OCI-LY3 (cell line): ENCODE measurements around the gene MAMDC2.

Experiments
- H2AFZ ChIP-seq: fragments of 200-600, 300-600 bp; shearing (Covaris generic); 2 replicates; pipeline ENCODE4 v1.6.0; 2014; ENCODE audit warnings: antibody characterized with exemption, low read depth, low read length
- H3K27ac ChIP-seq: fragments of 200-600, 300-600 bp; sonication (generic); 2 replicates; pipeline ENCODE4 v1.5.1; 2014; ENCODE audit warnings: mild to moderate bottlenecking, low read length, moderate library complexity, mixed read lengths
- H3K27me3 ChIP-seq: fragments of 200-600, 300-600 bp; sonication (generic); 2 replicates; pipeline ENCODE4 v1.6.1; 2014; ENCODE audit warnings: low read depth, low read length, mixed read lengths
- H3K36me3 ChIP-seq: fragments of 200-600, 300-600 bp; sonication (generic); replicated peaks from 2 replicates; pipeline ENCODE3; 2014; ENCODE audit warnings: low read depth, low read length, mixed read lengths
- H3K4me1 ChIP-seq: fragments of 300-600, 200-600 bp; sonication (generic); 2 replicates; pipeline ENCODE4 v1.6.1; 2014; ENCODE audit warnings: low read length, mixed read lengths
- H3K4me2 ChIP-seq: fragments of 200-600, 300-600 bp; sonication (generic); 2 replicates; pipeline ENCODE4 v1.6.1; 2014; ENCODE audit warnings: low read length, mixed read lengths
- H3K4me3 ChIP-seq: fragments of 300-600, 200-600 bp; sonication (generic); 2 replicates; pipeline ENCODE4 v1.5.1; 2014; ENCODE audit warnings: antibody characterized with exemption, mild to moderate bottlenecking, low read length, moderate library complexity
- H3K79me2 ChIP-seq: fragments of 300-600, 200-600 bp; shearing (Covaris generic); 2 replicates; pipeline ENCODE4 v1.6.1; 2014; ENCODE audit warnings: mild to moderate bottlenecking, low read length, mixed read lengths
- H3K9ac ChIP-seq: fragments of 300-600, 200-600 bp; shearing (Covaris generic); 2 replicates; pipeline ENCODE4 v1.6.0; 2014; ENCODE audit warnings: mild to moderate bottlenecking, low read length, moderate library complexity
- H3K9me3 ChIP-seq: fragments of 200-600, 300-600 bp; shearing (Covaris generic); 2 replicates; pipeline ENCODE4 v1.6.1; 2014; ENCODE audit warnings: low read length, mixed read lengths; ENCODE audit not compliant: insufficient read depth
- H4K20me1 ChIP-seq: fragments of 200-600, 300-600 bp; sonication (generic); 2 replicates; pipeline ENCODE4 v1.6.1; 2016; ENCODE audit warnings: low read length, mixed read lengths; ENCODE audit not compliant: insufficient read depth
- EZH2phosphoT487 ChIP-seq: fragments of 200-600 bp; shearing (Covaris generic); IDR thresholded peaks from 2 replicates; pipeline ENCODE4 v1.6.1; 2018; ENCODE audit warnings: antibody characterized with exemption, mixed run types, low read depth
- TF ChIP-seq, protein P1 (sequence below): fragments of 200-600, 300-600 bp; sonication (generic); IDR thresholded peaks from 2 replicates; pipeline ENCODE4 v1.5.1; 2014; ENCODE audit warnings: antibody characterized with exemption, low read length, low read depth

MAMDC2 gene

DNA sequence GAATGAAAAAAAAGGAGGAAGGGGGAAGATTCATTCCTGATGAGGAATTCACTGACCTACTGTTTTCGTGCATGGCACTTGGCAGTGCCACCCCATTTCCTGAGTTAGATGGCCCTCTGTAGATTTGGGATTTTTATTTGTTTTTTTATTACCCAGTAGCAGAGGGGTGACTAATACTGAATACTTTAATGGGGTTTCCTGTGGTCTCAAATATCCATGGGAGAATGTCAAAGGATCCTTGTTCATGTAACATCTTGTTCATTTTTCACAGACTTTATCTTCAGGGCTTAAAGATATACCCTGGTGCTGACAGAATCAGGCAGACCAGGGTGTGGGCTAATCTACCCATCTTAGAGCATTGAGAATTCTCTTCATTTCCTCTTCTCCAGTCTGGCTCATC, 93.0 kb downstream of the MAMDC2 start:
- TF ChIP-seq, protein P1, sequence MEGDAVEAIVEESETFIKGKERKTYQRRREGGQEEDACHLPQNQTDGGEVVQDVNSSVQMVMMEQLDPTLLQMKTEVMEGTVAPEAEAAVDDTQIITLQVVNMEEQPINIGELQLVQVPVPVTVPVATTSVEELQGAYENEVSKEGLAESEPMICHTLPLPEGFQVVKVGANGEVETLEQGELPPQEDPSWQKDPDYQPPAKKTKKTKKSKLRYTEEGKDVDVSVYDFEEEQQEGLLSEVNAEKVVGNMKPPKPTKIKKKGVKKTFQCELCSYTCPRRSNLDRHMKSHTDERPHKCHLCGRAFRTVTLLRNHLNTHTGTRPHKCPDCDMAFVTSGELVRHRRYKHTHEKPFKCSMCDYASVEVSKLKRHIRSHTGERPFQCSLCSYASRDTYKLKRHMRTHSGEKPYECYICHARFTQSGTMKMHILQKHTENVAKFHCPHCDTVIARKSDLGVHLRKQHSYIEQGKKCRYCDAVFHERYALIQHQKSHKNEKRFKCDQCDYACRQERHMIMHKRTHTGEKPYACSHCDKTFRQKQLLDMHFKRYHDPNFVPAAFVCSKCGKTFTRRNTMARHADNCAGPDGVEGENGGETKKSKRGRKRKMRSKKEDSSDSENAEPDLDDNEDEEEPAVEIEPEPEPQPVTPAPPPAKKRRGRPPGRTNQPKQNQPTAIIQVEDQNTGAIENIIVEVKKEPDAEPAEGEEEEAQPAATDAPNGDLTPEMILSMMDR, result no peak
- no peak for TF ChIP-seq EZH2phosphoT487
- Histone ChIP-seq H3K9me3 (no peaks in the 10 kb centered on the region), H3K9ac (no peak overlapping the region), H3K36me3 (no peaks in the 10 kb centered on the region), H3K27ac (no peak overlapping the region), H3K4me1 (no peaks in the 10 kb centered on the region), H3K4me2 (no peak overlapping the region), H2AFZ (no peak overlapping the region), H3K4me3 (no peak overlapping the region), H4K20me1 (no peaks in the 10 kb centered on the region), H3K27me3 (peaks cover 11% of the 10 kb centered on the region), H3K79me2 (no peaks in the 10 kb centered on the region)

DNA sequence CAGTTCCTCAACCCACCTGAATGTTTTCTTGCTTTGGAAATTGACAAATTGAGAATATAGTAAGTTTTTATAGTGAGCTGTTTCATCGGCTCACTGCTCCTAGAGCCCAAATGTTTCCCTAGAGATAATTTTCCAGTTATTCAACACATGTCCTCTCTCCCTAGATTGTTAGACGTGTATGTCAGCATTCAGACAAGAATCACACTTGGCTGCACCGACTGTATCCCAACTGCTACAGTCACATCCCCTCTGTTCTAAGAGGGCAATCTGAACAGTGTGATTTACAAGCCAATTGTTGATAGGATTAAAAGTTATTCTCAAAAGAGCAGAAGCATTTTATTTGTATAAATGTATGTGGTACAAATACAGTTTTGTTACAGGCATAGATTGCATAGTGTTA, 93.9 kb downstream of the MAMDC2 start:
- Histone ChIP-seq H3K9me3 (no peaks in the 10 kb centered on the region), H4K20me1 (no peaks in the 10 kb centered on the region), H3K27me3 (peaks cover 11% of the 10 kb centered on the region), H3K4me2 (no peak overlapping the region), H2AFZ (no peak overlapping the region), H3K36me3 (no peaks in the 10 kb centered on the region), H3K9ac (no peak overlapping the region), H3K27ac (no peak overlapping the region), H3K4me3 (no peak overlapping the region), H3K4me1 (no peaks in the 10 kb centered on the region), H3K79me2 (no peaks in the 10 kb centered on the region)
- TF ChIP-seq EZH2phosphoT487, result no peak
- TF ChIP-seq, protein P1, result no peak

DNA sequence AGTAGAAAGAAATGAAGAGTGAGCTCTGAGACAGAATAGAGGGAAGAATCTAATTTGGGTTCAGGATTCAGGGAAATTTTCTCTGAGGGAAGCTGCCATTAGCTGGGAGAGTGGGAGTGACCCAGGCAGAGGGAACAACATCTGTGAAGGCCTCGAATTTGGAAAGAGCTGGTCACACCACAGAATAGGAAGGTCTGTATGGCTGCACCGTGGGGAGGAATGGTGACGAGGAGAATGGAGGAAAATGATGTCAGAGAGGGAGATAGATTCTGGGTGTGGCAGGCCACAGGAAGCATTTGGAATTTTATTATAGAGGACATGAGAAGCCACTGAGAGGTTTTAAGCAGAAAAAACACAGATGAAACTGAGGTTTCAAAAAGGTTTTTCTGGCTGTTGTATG, 98.5 kb downstream of the MAMDC2 start:
- no peaks in the 10 kb centered on the region for H3K79me2 ChIP-seq
- H4K20me1 ChIP-seq, result no peaks in the 10 kb centered on the region
- no peaks in the 10 kb centered on the region for H3K36me3 ChIP-seq
- no peaks in the 10 kb centered on the region for H3K9me3 ChIP-seq
- peaks cover 4% of the 10 kb centered on the region; the same call in 1 of the 2 replicates for H3K4me1 ChIP-seq
- H3K4me3 ChIP-seq, result no peak overlapping the region
- no peak for TF ChIP-seq EZH2phosphoT487
- no peak overlapping the region for H3K4me2 ChIP-seq
- no peak overlapping the region for H3K27ac ChIP-seq
- H2AFZ ChIP-seq, result no peak overlapping the region
- H3K9ac ChIP-seq, result no peak overlapping the region
- peaks cover 4% of the 10 kb centered on the region; the same call in 1 of the 2 replicates for H3K27me3 ChIP-seq

DNA sequence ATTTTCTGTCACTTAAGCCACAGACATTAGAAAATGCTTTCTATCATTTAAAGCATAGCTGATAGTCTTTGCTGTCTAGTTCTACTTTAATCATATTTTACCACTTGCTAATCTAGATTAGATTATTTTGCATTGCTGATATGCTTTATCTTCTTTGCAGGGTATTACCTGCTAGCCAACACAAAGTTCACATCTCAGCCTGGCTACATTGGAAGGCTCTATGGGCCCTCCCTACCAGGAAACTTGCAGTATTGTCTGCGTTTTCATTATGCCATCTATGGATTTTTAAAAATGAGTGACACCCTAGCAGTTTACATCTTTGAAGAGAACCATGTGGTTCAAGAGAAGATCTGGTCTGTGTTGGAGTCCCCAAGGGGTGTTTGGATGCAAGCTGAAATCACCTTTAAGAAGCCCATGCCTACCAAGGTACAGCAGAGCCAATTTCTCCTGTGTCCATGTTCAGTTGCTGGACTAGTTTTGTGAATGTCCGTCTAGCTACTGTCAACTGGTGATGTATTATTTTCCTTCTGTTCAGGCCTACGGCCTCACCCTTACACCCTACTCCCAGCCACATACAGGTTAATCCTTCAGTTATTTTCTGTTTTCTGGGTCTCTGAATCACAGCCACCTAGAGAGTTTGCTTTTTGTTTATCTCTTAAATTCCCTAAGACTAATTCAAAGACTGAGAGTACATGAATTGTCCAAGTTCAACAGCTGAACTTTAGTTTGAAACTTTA, 99.9 kb downstream of the MAMDC2 start:
- Histone ChIP-seq H3K79me2 (no peaks in the 10 kb centered on the region), H2AFZ (no peak overlapping the region), H3K9me3 (no peaks in the 10 kb centered on the region), H3K36me3 (no peaks in the 10 kb centered on the region), H3K4me2 (no peak overlapping the region), H3K9ac (no peak overlapping the region), H3K4me3 (no peak overlapping the region), H3K27me3 (no peaks in the 10 kb centered on the region), H3K27ac (no peak overlapping the region), H3K4me1 (peaks cover 4% of the 10 kb centered on the region; the same call in 1 of the 2 replicates), H4K20me1 (no peaks in the 10 kb centered on the region)
- TF ChIP-seq EZH2phosphoT487, result no peak
- TF ChIP-seq, protein P1, result no peak
